DND-41 (cell line): Measurements from ENCODE around the gene MYCN.

Experiments
- ATAC-seq: fragments of 200-7000 bp; cut with Tn5 transposase; 3 replicates; pipeline ENCODE4 v1.9.1; 2021; ENCODE audit warnings: low read depth; ENCODE audit not compliant: insufficient read depth
- DNase-seq: peaks from one replicate; pipeline ENCODE4 v3.0.0-alpha.2; 2020
- H2AFZ ChIP-seq: 2 replicates; pipeline ENCODE4 v1.6.0; 2012; ENCODE audit warnings: low read depth, low read length
- H3K27ac ChIP-seq: 2 replicates; pipeline ENCODE4 v1.5.1; 2012; ENCODE audit warnings: low read length, inconsistent platforms
- H3K27me3 ChIP-seq: fragments of 200-600 bp; sonication (generic); 2 replicates; pipeline ENCODE4 v1.6.0; 2012; ENCODE audit warnings: low read length, mild to moderate bottlenecking, inconsistent platforms; ENCODE audit not compliant: insufficient read depth, poor library complexity
- H3K36me3 ChIP-seq: 2 replicates; pipeline ENCODE4 v1.5.1; 2012; ENCODE audit warnings: low read length, inconsistent platforms; ENCODE audit not compliant: insufficient read depth
- H3K4me1 ChIP-seq: 2 replicates; pipeline ENCODE4 v1.5.1; 2012; ENCODE audit warnings: mild to moderate bottlenecking, low read length; ENCODE audit not compliant: insufficient read depth
- H3K4me2 ChIP-seq: 2 replicates; pipeline ENCODE4 v1.6.0; 2012; ENCODE audit warnings: mild to moderate bottlenecking, moderate library complexity, low read length, inconsistent platforms; ENCODE audit not compliant: insufficient read depth
- H3K4me3 ChIP-seq, 2 experiments: fragments of 200-600 bp in 1 of 2; shearing (Covaris generic) in 1 of 2; 2 replicates each; pipeline ENCODE4 v1.5.1; 2012 to 2016; ENCODE audit warnings: inconsistent platforms in 2 of 2, low read length in 2 of 2, mild to moderate bottlenecking in 2 of 2, low read depth in 1 of 2, moderate library complexity in 1 of 2
- H3K79me2 ChIP-seq: 2 replicates; pipeline ENCODE4 v1.6.0; 2012; ENCODE audit warnings: low read length, inconsistent platforms; ENCODE audit not compliant: insufficient read depth
- H3K9ac ChIP-seq: 2 replicates; pipeline ENCODE4 v1.6.0; 2012; ENCODE audit warnings: low read depth, mild to moderate bottlenecking, inconsistent platforms, low read length, moderate library complexity
- H3K9me3 ChIP-seq: 2 replicates; pipeline ENCODE4 v1.5.1; 2012; ENCODE audit warnings: low read length, moderate library complexity, mild to moderate bottlenecking, inconsistent platforms; ENCODE audit not compliant: insufficient read depth, severe bottlenecking
- H4K20me1 ChIP-seq: 2 replicates; pipeline ENCODE4 v1.6.0; 2012; ENCODE audit warnings: low read length; ENCODE audit not compliant: insufficient read depth
- CTCF ChIP-seq: IDR thresholded peaks from 2 replicates; pipeline ENCODE4 v1.5.1; 2012; ENCODE audit warnings: borderline replicate concordance, low read length, moderate library complexity, mild to moderate bottlenecking; ENCODE audit not compliant: poor library complexity, severe bottlenecking; ENCODE audit errors: extremely low read depth
- EZH2 ChIP-seq: IDR thresholded peaks from 3 replicates; pipeline ENCODE4 v1.6.1; 2012; ENCODE audit warnings: borderline replicate concordance, low read depth, mild to moderate bottlenecking, moderate library complexity, low read length, inconsistent platforms; ENCODE audit not compliant: severe bottlenecking

MYCN gene

GRCh38 chr2:15952451-15953146, 12.2 kb downstream of the MYCN start:
- Histone ChIP-seq H2AFZ (no peak overlapping the region), H4K20me1 (no peaks in the 10 kb centered on the region), H3K27me3 (no peaks in the 10 kb centered on the region), H3K4me3 (no peak overlapping the region), H3K9me3 (no peaks in the 10 kb centered on the region), H3K9ac (no peak overlapping the region), H3K4me1 (no peaks in the 10 kb centered on the region), H3K27ac (no peak overlapping the region), H3K4me2 (no peak overlapping the region), H3K79me2 (no peaks in the 10 kb centered on the region), H3K36me3 (no peaks in the 10 kb centered on the region)
- TF ChIP-seq CTCF: no peak
- no peak for TF ChIP-seq EZH2
- ATAC-seq (no peak), DNase-seq (no peak)

GRCh38 chr2:15953147-15953630, 12.8 kb downstream of the MYCN start:
- Histone ChIP-seq H3K27ac (no peak overlapping the region), H3K27me3 (no peaks in the 10 kb centered on the region), H3K79me2 (no peaks in the 10 kb centered on the region), H3K9me3 (no peaks in the 10 kb centered on the region), H2AFZ (no peak overlapping the region), H4K20me1 (no peaks in the 10 kb centered on the region), H3K4me3 (no peak overlapping the region), H3K4me1 (no peaks in the 10 kb centered on the region), H3K4me2 (no peak overlapping the region), H3K36me3 (no peaks in the 10 kb centered on the region), H3K9ac (no peak overlapping the region)
- DNase-seq: no peak
- ATAC-seq: no peak
- no peak for TF ChIP-seq CTCF
- TF ChIP-seq EZH2: no peak

- Histone ChIP-seq H3K36me3 (no peaks in the 10 kb centered on the region), H3K27me3 (no peaks in the 10 kb centered on the region), H4K20me1 (no peaks in the 10 kb centered on the region), H3K4me2 (no peak overlapping the region), H3K27ac (no peak overlapping the region), H3K4me1 (no peaks in the 10 kb centered on the region), H3K9ac (no peak overlapping the region), H3K4me3 (no peak overlapping the region), H3K79me2 (no peaks in the 10 kb centered on the region), H3K9me3 (no peaks in the 10 kb centered on the region), H2AFZ (no peak overlapping the region)
- ATAC-seq (no peak), DNase-seq (no peak)
- TF ChIP-seq CTCF (no peak), EZH2 (no peak)
These were observed 13.7 kb downstream of the MYCN start for GRCh38 chr2:15953891-15954680.
